ENCODE measurements around the gene ADAMTS17.

Gene ADAMTS17

GRCh38 chr15:100052716-100053473, 288.9 kb downstream of the ADAMTS17 start:
- no peak for TF ChIP-seq CTCF (IDR thresholded peaks at IDR 0.05; ENCODE audit: borderline replicate concordance, extremely low read depth, low read length, poor library complexity, severe bottlenecking)
- TF ChIP-seq EZH2 (IDR thresholded peaks at IDR 0.05; ENCODE audit: borderline replicate concordance, low read depth, low read length, severe bottlenecking), result no peak
- no peak overlapping the region for H3K4me2 ChIP-seq (ENCODE audit: insufficient read depth, low read length)
- no peaks in the 10 kb centered on the region for H3K79me2 ChIP-seq (ENCODE audit: insufficient read depth, low read length)
- H4K20me1 ChIP-seq (ENCODE audit: insufficient read depth, low read length), result no peaks in the 10 kb centered on the region
- no peaks in the 10 kb centered on the region for H3K27me3 ChIP-seq (ENCODE audit: insufficient read depth, low read length, poor library complexity)
- DNase-seq (no peak), ATAC-seq (ENCODE audit: insufficient read depth, low read depth) (no peak)
- H3K9ac ChIP-seq (ENCODE audit: low read depth, low read length), result no peak overlapping the region
- H3K9me3 ChIP-seq (ENCODE audit: insufficient read depth, low read length, severe bottlenecking), result no peaks in the 10 kb centered on the region
- H3K27ac ChIP-seq (ENCODE audit: low read length), result no peak overlapping the region
- H2AFZ ChIP-seq (ENCODE audit: low read depth, low read length), result no peak overlapping the region
- H3K4me3 ChIP-seq (ENCODE audit: low read depth in 1 of 2, low read length in 2 of 2), result no peak overlapping the region
- H3K36me3 ChIP-seq (ENCODE audit: insufficient read depth, low read length), result peaks cover 84% of the 10 kb centered on the region
- H3K4me1 ChIP-seq (ENCODE audit: insufficient read depth, low read length), result no peaks in the 10 kb centered on the region

GRCh38 chr15:100050877-100051786, 290.6 kb downstream of the ADAMTS17 start:
- Histone ChIP-seq H3K4me2 (ENCODE audit: insufficient read depth, low read length) (no peak overlapping the region), H3K79me2 (ENCODE audit: insufficient read depth, low read length) (no peaks in the 10 kb centered on the region), H2AFZ (ENCODE audit: low read depth, low read length) (no peak overlapping the region), H3K4me3 (ENCODE audit: low read depth in 1 of 2, low read length in 2 of 2) (no peak overlapping the region), H3K36me3 (ENCODE audit: insufficient read depth, low read length) (peaks cover 84% of the 10 kb centered on the region), H3K9ac (ENCODE audit: low read depth, low read length) (no peak overlapping the region), H3K27ac (ENCODE audit: low read length) (no peak overlapping the region), H3K27me3 (ENCODE audit: insufficient read depth, low read length, poor library complexity) (no peaks in the 10 kb centered on the region), H3K4me1 (ENCODE audit: insufficient read depth, low read length) (no peaks in the 10 kb centered on the region), H4K20me1 (ENCODE audit: insufficient read depth, low read length) (no peaks in the 10 kb centered on the region), H3K9me3 (ENCODE audit: insufficient read depth, low read length, severe bottlenecking) (no peaks in the 10 kb centered on the region)
- no peak for ATAC-seq (ENCODE audit: insufficient read depth, low read depth)
- DNase-seq, result no peak
- TF ChIP-seq EZH2 (IDR thresholded peaks at IDR 0.05; ENCODE audit: borderline replicate concordance, low read depth, low read length, severe bottlenecking) (no peak), CTCF (IDR thresholded peaks at IDR 0.05; ENCODE audit: borderline replicate concordance, extremely low read depth, low read length, poor library complexity, severe bottlenecking) (no peak)

- ATAC-seq (ENCODE audit: insufficient read depth, low read depth) (no peak), DNase-seq (no peak)
- no peak overlapping the region for H3K4me3 ChIP-seq (ENCODE audit: low read depth in 1 of 2, low read length in 2 of 2)
- no peaks in the 10 kb centered on the region for H4K20me1 ChIP-seq (ENCODE audit: insufficient read depth, low read length)
- no peak overlapping the region for H3K9ac ChIP-seq (ENCODE audit: low read depth, low read length)
- H3K79me2 ChIP-seq (ENCODE audit: insufficient read depth, low read length), result no peaks in the 10 kb centered on the region
- peaks cover 88% of the 10 kb centered on the region for H3K36me3 ChIP-seq (ENCODE audit: insufficient read depth, low read length)
- no peak overlapping the region for H2AFZ ChIP-seq (ENCODE audit: low read depth, low read length)
- H3K9me3 ChIP-seq (ENCODE audit: insufficient read depth, low read length, severe bottlenecking), result no peaks in the 10 kb centered on the region
- H3K4me1 ChIP-seq (ENCODE audit: insufficient read depth, low read length), result no peaks in the 10 kb centered on the region
- TF ChIP-seq CTCF (IDR thresholded peaks at IDR 0.05; ENCODE audit: borderline replicate concordance, extremely low read depth, low read length, poor library complexity, severe bottlenecking) (no peak), EZH2 (IDR thresholded peaks at IDR 0.05; ENCODE audit: borderline replicate concordance, low read depth, low read length, severe bottlenecking) (no peak)
- no peak overlapping the region for H3K27ac ChIP-seq (ENCODE audit: low read length)
- no peaks in the 10 kb centered on the region for H3K27me3 ChIP-seq (ENCODE audit: insufficient read depth, low read length, poor library complexity)
- no peak overlapping the region for H3K4me2 ChIP-seq (ENCODE audit: insufficient read depth, low read length)
These were observed 291.6 kb downstream of the ADAMTS17 start for GRCh38 chr15:100049936-100050876.
